Progenitor cell of endocrine pancreas (in vitro differentiated cells): ENCODE measurements around the gene SHC3. TPM values are rescaled to one million over a fixed set of nuclear protein-coding genes. Genes with fewer than 3 reads are reported as not detected.

Source experiments
- DNase-seq: peaks from one replicate; pipeline ENCODE4 v3.0.0; 2021; ENCODE audit warnings: low spot score; ENCODE audit not compliant: unreplicated experiment
- H3K27ac Mint-ChIP-seq: 2 replicates; pipeline ENCODE4 v1.8.0; 2021; ENCODE audit warnings: mild to moderate bottlenecking, moderate library complexity, mixed read lengths
- H3K27me3 Mint-ChIP-seq: 2 replicates; pipeline ENCODE4 v1.8.0; 2021; ENCODE audit warnings: mixed read lengths
- H3K36me3 Mint-ChIP-seq: 2 replicates; pipeline ENCODE4 v1.8.0; 2022; ENCODE audit warnings: mixed read lengths; ENCODE audit not compliant: insufficient read depth
- H3K4me1 Mint-ChIP-seq: 2 replicates; pipeline ENCODE4 v1.8.0; 2021; ENCODE audit warnings: low read depth, mixed read lengths
- H3K4me3 Mint-ChIP-seq: 2 replicates; pipeline ENCODE4 v1.8.0; 2021; ENCODE audit warnings: low read depth, mild to moderate bottlenecking, moderate library complexity, mixed read lengths
- H3K9me3 Mint-ChIP-seq: 2 replicates; pipeline ENCODE4 v1.8.0; 2021; ENCODE audit warnings: low read depth, mixed read lengths
- total RNA-seq: library from RNA; stranded (reverse); gene quantifications from 2 replicates; pipeline ENCODE4 v1.2.1, GENCODE V29; 2021
- TF ChIP-seq, protein P1 (sequence below): fragments of 200-600 bp; sonication (generic); IDR thresholded peaks from one replicate; pipeline ENCODE4 v1.5.0; 2021; ENCODE audit warnings: antibody characterized with exemption, mild to moderate bottlenecking; ENCODE audit not compliant: unreplicated experiment

The SHC3 gene
- total RNA-seq, 1 donor from 2014 or later = 1.3 TPM

DNA sequence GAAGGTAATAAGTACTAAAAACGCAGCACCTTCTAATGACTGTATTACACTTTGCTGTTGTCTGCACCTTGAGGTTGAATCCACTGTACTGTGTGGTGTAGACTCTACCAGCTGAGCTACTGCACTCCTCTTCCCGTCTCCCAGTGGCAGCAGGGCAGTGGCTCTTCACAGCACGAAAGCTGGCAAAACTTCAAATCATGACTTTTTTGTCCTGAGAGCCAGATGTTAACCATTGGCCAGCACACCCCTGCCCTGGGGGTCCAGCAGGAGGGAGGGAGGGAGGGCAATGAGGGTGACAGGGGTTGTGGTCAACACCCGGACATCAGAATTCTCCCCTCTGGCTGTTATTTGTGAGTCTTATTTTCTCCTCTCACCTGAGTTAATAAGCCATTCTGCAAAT, 11.8 kb downstream of the SHC3 start:
- no peak overlapping the region for H3K27ac Mint-ChIP-seq
- no peak overlapping the region for H3K4me3 Mint-ChIP-seq
- no peaks in the 10 kb centered on the region for H3K36me3 Mint-ChIP-seq
- no peaks in the 10 kb centered on the region for H3K9me3 Mint-ChIP-seq
- H3K27me3 Mint-ChIP-seq = peaks cover 8% of the 10 kb centered on the region
- no peaks in the 10 kb centered on the region for H3K4me1 Mint-ChIP-seq
- TF ChIP-seq, protein P1, sequence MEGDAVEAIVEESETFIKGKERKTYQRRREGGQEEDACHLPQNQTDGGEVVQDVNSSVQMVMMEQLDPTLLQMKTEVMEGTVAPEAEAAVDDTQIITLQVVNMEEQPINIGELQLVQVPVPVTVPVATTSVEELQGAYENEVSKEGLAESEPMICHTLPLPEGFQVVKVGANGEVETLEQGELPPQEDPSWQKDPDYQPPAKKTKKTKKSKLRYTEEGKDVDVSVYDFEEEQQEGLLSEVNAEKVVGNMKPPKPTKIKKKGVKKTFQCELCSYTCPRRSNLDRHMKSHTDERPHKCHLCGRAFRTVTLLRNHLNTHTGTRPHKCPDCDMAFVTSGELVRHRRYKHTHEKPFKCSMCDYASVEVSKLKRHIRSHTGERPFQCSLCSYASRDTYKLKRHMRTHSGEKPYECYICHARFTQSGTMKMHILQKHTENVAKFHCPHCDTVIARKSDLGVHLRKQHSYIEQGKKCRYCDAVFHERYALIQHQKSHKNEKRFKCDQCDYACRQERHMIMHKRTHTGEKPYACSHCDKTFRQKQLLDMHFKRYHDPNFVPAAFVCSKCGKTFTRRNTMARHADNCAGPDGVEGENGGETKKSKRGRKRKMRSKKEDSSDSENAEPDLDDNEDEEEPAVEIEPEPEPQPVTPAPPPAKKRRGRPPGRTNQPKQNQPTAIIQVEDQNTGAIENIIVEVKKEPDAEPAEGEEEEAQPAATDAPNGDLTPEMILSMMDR = no peak
- no peak for DNase-seq

DNA sequence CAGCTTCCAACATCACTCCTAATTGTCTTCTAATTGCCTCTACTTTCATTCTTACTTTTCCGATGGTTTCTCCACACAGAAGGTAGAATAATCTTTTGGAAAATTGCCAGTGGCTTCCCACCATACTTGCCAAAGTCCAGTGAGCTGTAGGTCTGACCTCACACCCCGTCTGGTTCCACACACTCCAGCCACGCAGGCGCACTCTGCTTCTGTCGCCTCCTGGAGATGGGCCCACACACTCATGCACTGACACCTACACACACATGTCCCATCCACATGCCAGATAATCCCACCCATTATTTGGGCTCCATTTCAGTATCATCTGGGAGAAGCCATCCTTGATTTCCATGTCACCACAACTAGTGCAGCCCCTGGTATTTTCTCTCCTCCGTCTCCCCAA, 12.7 kb downstream of the SHC3 start:
- no peak for DNase-seq
- no peak overlapping the region for H3K4me3 Mint-ChIP-seq
- H3K4me1 Mint-ChIP-seq = no peaks in the 10 kb centered on the region
- H3K9me3 Mint-ChIP-seq = no peaks in the 10 kb centered on the region
- TF ChIP-seq, protein P1 = no peak
- peaks cover 4% of the 10 kb centered on the region for H3K27me3 Mint-ChIP-seq
- no peak overlapping the region for H3K27ac Mint-ChIP-seq
- no peaks in the 10 kb centered on the region for H3K36me3 Mint-ChIP-seq

DNA sequence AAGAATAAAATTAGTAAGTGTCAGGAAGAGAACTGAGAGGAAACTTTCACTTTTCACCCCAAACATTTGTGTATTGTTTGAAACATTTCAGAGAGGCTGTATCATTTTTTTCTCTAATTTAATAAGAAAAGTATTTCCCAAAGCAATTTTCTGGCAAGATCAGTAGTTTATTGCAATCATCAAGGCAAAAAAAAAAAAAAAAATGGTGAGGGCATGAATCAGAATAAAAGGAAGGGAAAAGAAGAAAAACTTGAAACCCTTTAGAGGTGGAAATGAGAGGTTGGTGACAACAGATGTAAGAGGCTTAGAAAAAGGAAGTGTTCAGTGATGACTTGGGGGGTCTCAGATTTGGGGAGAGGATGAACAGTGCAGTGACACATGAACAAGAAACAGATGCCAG, 13.3 kb downstream of the SHC3 start:
- Mint-ChIP-seq H3K4me3 (no peak overlapping the region), H3K36me3 (no peaks in the 10 kb centered on the region), H3K27me3 (peaks cover 4% of the 10 kb centered on the region), H3K27ac (no peak overlapping the region), H3K9me3 (no peaks in the 10 kb centered on the region), H3K4me1 (no peaks in the 10 kb centered on the region)
- TF ChIP-seq, protein P1 = no peak
- DNase-seq = no peak

DNA sequence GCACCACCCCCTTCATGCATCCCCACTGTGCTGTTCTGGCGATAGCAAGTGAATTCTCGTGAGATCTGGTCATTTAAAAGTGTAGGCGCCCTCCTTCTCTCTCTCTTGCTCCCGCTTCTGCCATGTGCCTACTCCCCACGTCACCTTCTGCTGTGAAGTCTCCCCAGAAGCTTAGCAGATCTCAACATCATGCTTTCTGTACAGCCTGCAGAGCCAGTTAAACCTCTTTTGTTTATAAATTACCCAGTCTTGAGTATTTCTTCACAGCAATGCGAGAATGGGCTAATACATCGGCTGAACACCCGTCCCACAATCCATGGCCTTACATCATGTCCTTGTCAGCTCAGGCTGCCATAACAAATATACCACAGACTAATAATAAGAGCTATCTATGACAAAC, 17.4 kb downstream of the SHC3 start:
- TF ChIP-seq, protein P1 = no peak
- Mint-ChIP-seq H3K27me3 (peaks cover 4% of the 10 kb centered on the region), H3K9me3 (no peaks in the 10 kb centered on the region), H3K4me1 (no peaks in the 10 kb centered on the region), H3K27ac (no peak overlapping the region), H3K4me3 (no peak overlapping the region), H3K36me3 (no peaks in the 10 kb centered on the region)
- DNase-seq = no peak

DNA sequence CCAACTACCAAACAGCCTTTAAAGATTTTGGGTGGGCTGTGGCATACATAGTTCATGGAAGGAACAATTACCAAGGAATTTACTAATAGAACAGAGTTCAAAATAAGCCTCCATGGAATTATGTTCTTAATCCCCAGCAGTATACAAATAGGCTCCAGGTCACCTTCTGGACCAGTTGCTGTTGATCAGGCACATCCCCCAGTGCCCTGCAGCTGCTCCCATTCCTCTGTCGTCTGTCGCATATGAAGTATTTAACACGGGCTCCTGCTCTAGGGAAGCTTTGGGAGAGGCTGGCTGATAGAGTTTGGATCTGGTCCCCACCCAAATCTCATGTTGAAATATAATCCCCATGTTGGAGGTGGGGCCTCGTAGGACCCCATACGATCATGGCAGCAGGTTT, 17.8 kb downstream of the SHC3 start:
- DNase-seq = no peak
- H3K27ac Mint-ChIP-seq = no peak overlapping the region
- TF ChIP-seq, protein P1 = no peak
- no peaks in the 10 kb centered on the region for H3K4me1 Mint-ChIP-seq
- H3K27me3 Mint-ChIP-seq = peaks cover 4% of the 10 kb centered on the region
- H3K36me3 Mint-ChIP-seq = no peaks in the 10 kb centered on the region
- no peak overlapping the region for H3K4me3 Mint-ChIP-seq
- H3K9me3 Mint-ChIP-seq = no peaks in the 10 kb centered on the region
